COLO668 (cell line): ENCODE data around the gene STUM.
"Not testable (repeated sequence)": the region's sequence is repeated elsewhere in the genome, so short reads cannot be mapped to it uniquely, and the experiment has no call there.

ENCODE experiments used
- DNase-seq: peaks from one replicate; lab custom pipeline; 2025; ENCODE audit not compliant: unreplicated experiment; lab: John Stamatoyannopoulos, UW

Gene STUM

DNA sequence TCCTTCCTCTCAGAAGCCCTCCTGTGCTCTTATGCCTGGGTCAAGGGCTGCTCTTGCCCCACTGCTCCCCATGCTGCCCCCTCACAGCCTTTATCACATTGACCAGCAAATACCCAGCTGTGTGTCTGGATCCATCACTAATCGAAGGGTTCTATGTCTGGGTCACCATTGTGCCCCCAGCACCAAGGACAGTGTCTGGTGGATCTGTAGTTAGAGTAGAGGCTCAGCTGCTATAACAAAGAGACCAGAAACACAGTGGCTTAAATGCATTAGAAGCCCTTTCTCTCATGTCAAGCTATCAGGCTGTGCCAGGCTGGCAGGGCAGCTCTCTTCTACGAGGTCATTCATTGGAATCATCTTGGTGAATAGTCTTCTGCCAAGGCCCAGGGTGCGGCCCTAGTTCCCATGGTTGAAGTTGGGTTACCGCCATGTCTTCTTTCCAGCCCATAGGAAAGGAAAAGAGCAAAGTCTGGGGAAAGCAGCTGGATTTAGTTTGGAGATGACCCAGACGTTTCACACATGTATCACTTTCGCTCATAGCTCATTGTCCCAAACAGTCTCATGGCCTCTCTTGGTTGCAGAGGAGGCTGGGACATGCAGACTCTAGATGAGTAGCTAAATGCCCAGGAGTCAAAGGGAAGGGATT, 32.2 kb downstream of the STUM start:
- no peak for DNase-seq

DNA sequence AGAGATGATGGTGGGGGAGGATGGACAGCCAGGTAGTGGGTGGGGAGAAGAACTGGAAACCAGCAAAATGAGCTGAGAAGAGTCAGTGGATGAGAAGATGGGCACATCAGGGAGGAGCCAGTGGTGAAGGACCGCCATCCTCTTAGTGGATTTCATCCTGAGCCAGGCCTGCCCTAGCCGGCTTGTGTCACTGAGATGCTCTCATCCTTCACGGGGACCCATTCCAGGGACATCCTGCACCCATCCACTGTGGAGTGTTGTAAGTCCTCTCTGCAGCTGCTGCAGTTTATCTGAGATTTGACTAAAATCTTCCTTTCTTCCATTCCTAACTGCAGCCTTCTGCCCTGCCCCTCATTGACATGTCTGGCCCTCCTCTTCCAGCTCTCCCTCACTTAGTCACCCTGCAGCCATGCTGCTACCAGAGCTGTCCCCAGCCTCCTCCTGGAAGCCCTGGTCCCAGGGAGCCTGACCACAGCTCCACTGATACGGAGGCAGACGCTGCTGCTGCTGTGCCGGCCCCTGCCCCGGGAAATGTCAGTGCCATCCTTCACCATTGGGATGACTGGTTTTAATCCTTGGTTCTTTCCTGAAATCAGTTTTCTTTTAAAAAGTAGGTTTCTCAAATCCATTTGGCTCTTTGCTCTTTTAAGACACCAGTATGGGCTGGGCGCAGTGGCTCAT, 33.2 kb downstream of the STUM start:
- no peak for DNase-seq

DNA sequence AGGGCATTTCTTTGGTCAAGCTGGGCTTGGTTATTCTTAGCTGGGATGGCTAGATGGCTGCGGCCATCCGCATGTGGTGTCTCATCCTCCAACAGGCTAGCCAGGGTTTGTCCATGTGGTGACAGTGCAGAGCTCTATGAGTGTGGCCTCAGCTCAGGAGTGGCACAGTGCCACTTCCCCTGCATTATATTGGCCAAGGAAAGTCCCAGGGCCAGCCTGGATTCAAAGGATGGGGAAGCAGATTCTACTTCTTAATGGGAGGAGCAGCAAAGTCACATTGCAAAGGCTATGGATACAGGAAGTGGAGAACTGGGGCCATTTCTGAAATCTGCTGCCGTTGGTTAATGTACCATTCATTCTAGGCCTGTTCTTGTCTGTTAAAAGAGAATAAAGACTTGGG, 34.4 kb downstream of the STUM start:
- no peak for DNase-seq

DNA sequence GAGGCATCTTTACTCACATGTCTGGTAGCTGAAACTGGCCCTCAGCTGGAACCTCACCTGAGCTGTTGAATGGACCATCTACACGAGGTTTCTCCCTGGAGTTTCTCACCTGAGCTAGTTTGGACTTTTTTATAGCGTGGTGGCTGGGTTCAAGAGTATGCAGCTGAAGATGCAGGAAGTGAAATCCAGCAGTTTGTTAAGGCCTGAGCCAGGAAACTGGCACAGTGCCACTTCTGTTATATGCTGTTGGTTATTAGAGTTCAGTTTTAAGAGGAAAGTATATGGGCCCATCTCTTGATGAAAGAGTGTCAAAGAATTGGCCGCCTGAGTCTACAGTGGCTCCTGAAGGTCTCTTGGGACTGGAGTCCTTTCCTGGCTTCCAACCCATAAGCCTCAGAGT, 35.6 kb downstream of the STUM start:
- DNase-seq, result peak; percentile 19

DNA sequence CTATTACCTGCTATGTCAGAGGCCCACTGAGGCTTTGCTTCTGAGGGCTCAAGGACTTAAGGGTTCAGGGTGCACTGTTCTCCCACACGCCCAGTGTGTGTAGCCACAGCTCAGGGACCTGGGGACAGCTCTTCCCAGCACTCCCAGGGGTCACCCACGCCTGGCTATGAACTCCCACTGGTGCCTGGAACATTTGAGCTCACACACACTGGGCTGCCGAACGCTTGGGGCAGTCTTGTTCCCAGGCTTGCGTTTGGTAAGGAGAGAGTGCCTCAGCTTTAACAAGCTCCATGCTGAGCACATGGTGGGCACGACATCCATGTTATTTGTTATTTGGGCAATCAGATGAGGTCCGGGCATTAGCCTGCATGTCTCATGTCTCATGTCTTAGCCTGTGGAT, 37.6 kb downstream of the STUM start:
- no peak for DNase-seq

DNA sequence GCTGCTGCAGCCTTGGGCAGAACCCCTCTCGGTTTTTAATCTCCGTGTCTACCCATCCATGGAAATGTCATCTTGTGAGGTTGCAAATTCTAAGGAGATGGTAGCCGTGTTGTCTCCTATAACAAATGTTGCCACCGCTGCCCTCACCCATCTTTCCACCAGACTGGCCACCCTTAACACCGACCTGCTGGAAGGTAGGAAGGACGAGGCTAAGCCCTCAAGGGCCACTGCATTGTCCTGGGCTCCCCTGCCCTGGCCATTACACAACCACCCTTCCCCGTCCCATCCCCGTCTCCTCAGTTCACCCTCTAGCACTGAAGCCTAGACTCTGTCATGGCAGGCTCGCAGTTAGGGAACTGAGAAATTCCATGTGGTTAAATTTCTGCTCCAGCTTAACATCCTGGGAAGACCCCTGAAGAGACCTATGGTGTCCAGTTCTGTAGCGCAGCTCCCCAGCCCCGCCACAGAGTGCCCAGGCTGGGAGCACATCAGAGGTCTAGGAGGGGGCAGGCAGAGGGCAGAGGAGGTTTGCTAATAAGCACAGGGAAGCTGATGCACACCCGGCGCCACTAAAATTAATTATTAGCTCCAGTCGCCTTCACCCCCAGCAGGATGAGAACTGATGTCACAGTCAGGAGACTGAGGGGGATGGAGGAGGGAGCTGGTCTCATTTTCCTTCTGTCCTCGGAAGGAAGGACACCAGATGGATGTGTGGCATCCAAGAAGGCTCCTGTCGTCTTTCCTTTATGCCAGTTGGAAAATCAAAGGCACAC, 38.3 kb downstream of the STUM start:
- DNase-seq, result no peak

DNA sequence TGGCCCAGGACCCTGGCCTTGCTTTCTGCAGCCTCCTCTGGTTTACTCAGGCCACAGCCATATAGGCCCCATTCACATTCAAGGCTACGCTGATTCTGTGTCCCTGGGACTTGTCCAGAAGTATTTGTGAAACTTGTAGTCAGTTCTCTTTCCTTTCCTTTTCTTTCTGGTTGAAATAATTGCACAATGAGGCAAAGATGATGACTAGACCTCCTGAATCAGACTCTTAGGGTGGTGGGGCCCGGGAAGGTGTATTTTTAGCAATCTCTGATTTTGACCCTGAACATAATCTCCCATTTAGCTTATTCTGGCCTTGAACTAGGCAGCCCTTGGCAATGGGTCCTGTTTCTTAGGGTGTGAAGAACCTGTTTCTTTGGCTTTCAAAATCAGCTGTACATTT, 39.9 kb downstream of the STUM start:
- no peak for DNase-seq

DNA sequence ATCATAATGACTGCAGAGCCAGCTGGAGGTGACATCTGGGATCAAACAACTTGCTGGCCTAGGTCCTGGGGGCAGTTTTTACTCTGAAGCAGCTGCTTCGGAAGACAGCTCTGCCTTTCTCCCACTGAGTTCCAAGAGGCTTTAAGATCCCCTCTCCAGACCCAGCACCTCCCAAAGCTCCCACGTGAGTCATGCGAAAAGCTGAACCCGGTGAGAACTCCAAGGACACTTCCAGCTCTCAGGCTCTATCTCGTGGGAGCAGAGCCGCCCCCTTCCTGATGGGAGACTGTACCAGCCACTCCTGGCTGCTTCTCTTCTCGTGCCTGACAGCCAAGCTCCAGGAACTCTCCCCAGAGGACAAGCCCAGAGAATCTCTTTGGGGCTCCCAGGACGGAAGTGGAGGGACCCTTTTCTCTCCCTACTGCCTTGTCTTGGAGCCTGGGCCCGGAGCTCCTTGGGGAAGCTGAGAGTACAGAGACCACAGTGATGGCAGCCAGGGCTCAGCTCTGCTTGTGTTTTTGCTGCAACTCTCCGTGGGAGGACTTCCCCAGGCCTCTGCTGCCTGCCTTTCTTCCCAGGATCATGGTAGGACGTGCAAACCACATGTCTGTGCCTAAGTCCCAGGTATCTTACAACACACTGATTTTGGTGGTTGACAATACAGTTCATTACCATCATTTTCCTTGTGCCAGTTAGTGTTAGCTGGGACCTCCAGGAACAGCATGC, 40.6 kb downstream of the STUM start:
- DNase-seq, result no peak

DNA sequence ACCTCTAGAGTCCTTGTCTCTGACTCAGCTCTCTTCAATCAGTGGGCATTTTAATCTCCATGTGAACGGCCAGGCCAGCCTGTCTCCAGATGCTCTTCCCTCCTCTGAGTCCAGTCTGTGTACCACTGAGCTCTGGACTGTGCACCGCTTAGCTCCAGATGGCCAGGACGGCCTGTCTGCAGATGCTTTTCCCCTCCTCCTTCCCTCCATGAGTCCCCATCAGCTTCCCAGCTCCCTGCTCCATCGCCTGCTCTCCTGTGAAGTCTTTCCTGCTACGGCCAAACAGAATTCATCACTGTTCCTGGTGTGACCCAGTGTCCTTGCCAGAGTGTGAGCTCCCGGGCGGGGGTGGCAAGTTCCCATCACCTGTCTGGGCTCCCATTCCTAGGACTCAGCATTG, 42.0 kb downstream of the STUM start:
- DNase-seq, result no peak

DNA sequence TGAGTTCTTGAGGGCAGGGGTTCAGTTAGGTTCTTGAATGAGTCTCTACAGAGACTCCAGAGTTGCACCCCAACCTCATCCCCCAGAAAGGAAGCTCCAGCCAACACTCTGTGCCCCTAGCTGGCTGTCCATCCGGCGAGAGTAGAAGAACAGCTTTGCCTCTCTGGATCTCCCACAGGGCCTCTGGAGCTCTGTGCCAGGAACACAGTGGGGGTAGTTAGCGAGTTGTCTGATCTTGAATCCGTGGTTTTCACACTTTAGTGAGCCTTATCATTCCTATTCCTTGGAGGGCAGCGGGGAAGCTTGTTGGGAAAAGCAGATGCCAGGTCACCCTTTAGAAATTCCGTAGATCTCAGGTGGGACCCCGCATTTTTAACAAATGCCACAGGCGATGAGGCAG, 45.0 kb downstream of the STUM start:
- DNase-seq, result no peak

DNA sequence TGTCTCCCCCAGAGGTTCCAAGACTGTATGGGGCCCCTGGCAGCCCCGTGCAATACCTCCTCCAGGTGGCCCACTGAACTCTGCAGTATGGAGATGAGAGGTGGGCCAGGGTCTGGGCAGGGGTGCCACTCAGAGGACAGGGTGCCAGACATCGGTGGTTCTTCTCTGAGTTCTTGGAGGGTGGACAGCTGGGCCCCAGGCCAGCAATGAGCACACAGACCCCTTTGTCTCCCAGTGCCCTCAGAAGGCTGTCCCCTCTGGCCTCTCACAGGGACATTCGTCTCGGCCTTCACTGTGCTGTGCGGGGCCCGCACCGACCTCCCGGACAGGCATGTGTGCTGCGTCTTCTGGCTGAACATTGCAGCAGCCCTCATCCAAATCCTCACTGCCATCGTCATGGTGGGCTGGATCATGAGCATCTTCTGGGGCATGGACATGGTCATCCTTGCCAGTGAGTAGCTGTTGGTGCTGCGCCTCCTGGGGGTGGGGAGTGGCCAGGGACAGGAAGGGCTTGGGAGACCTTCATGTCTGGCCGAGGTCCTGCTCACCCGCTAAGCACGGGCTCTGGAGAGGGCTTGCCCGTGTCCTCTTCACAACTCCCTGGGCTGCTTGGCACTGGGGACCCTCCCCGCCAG, 48.1 kb downstream of the STUM start:
- no peak for DNase-seq

DNA sequence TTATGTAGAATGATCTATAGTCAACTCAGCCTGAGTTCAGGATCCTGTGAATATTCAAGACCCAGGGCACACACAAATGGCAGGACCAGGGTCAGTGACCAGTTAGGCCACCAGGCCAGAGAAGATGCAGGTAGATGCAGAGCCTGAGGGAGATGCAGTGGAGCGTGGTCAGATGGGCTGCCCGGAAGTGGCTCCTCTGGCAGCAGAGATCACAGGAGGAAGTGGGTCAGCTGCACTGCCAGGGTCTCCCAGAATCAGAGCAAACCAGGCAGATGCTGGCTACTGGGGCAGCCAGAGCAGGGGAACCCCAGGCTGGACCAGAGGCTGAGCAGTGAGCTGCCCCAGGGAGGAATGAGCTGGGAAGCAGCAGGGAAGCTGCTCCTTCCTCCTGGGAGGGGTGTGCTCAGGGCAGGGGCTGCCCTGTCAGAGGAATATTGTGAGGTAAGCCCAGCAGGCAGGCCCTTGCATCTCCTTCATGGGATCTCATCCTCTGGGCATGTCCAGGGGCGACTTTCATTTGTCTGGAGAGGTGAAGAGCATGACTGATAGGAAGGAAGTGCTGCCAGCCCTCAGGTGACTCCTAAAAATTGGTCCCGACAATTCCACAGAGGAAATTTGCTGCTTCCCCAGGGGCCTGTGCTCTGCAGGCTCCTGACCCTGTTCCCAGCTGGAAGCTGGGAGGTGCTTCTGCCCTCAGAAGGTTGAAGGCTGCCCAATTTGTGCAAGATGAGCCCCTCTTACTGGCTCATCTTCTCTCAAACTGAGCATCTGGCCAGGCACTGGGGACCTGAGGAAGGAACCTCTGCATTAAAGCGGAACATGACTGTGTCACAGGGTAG, 49.3 kb downstream of the STUM start:
- DNase-seq, result no peak

DNA sequence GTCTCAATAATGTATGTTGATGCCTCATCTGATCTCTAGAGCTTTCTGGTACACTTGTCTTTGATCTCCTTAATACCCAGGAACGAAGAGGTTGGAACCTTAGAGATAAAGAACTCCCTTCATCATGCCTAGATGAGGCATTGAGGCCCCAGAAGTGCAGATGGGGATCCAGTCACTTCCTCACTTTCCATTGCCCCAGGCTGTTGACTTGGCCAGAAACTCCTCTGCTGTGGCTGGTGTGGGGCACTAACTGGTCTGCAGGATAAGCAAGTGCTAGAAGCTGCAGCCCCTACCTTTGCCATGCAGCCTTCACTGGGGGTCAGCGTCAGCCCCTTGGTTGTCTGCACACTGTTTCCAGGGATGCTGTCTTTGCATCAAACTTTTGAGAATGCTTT, 49.9 kb downstream of the STUM start:
- no peak for DNase-seq

DNA sequence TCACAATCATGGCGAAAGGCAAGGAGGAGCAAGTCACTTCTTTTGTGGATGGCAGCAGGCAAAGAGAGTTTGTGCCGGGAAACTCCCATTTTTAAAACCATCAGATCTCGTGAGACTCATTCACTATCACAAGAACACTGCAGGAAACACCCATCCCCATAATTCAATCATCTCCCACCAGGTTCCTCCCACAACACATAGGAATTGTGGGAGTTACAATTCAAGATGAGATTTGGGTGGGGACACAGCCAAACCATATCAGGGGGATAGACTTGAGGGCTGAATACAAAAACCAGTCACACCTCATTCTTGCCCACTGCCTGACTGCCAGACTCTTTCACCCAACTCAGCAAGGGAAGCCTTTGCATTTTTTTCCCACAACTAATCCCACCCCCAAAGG, 50.4 kb downstream of the STUM start:
- DNase-seq, result not testable (repeated sequence)

DNA sequence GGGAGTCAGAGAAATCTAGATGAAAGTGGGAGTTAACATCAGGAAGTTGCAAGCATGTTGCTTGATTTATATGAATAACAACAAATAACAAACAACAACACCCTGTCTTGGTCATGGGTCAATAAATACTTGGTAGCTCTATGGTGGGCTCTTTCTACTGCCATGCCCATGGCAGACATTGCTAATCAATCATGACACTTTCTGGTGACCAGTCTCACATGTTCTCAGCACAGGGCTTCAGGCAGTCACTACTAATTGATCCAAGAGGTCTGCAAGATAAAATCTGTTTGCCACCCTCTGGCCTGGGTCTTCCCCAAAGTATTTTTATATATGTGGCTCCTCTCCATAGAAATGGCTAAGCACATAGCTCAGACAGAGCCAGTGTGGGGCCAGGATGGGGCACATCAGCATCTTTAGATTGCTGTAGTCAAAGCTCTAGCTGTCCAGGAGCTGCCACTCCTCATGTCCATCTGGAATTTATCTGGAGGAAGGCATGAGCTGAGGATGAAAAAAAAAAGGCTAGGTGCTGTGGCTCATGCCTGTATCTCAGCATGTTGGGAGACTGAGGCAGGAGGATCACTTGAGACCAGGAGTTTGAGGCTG, 51.2 kb downstream of the STUM start:
- no peak for DNase-seq

DNA sequence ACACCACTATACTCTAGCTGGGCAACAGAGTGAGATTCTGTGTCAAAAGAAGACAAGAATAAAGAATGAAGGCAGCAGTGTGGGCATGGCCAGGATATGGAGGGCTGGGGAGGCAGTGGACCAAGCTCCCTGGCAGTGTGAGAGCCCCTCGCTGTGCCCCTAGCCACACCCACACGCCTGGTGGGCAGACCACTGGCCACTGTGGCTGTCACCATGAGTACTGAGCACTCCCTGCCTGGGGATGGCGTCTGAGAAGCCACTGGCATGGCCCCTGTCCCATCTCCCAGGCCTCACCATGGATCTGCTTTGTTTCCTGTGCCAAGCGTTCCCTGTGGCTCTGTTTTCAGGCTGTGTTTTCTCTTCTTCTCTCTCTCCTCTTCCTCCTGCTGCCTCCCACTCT, 51.7 kb downstream of the STUM start:
- no peak for DNase-seq

DNA sequence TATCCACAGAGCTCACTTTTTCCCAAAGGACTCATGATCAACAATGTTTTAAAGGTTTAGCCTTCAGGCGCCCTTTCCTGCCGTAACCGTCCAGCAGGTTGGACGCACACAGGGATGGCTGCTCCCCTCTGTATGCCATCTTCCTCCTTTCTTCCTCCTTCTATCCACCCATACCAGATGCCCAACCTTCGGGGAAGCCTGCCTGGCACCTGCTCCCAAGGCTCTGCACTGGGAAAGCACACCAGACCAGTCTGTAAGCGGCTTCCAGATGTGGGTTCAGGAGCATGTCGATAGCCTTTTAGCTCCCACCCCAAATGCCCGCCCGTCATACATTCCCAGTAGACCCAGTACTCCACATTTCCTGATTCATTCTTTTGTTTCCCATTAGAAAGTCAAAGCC, 52.9 kb downstream of the STUM start:
- no peak for DNase-seq

DNA sequence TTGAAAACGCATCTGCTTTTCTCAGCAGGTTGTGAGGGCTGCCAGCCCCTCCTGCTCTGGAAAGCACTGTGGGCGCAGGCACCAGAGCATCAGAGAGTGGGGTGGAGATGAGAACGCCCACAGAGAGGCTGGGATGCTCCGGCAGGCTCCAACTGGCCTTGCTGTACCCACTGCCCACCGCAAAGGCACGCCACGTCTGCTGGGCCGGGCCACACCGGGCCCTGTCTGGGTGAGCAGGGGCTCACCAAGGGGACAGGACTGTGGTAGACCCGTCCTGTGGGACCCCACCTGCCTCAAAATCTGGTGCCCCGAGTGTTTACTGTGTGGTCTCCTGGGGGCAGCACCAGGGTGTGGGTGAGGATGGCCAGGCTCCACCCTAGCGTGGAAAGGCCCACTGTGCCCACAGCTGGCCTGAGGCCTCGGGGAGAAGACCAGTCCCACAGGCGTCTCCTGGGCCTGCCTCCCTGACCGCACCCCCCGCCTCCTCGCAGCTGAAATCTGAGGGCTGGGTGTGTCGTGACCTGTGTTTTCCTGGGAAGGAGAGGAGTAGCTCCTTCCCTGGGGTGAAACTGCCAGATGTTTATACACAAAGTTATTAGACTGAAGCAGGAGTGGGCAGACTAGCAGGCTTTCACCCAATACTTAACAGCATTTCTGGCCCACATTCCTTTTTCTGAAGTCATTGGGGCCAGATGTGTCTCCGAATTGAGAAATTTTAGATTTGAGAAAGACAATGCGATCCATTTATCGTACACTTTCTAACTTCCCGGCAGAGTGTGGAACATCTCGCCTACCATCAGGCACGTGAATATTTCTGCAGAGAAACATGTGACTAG, 53.8 kb downstream of the STUM start:
- DNase-seq, result no peak
